ENCODE measurements around the gene ZSWIM5. TPM values are rescaled to one million over a fixed set of nuclear protein-coding genes. Genes with fewer than 3 reads are reported as not detected.
A peak's percentile ranks its signal among the peaks of the same experiment; 100 is the strongest.

ZSWIM5 gene
- polyA plus RNA-seq, 3 donors from 2014 or later = 0.16 to 0.17 TPM; not detected in 1

DNA sequence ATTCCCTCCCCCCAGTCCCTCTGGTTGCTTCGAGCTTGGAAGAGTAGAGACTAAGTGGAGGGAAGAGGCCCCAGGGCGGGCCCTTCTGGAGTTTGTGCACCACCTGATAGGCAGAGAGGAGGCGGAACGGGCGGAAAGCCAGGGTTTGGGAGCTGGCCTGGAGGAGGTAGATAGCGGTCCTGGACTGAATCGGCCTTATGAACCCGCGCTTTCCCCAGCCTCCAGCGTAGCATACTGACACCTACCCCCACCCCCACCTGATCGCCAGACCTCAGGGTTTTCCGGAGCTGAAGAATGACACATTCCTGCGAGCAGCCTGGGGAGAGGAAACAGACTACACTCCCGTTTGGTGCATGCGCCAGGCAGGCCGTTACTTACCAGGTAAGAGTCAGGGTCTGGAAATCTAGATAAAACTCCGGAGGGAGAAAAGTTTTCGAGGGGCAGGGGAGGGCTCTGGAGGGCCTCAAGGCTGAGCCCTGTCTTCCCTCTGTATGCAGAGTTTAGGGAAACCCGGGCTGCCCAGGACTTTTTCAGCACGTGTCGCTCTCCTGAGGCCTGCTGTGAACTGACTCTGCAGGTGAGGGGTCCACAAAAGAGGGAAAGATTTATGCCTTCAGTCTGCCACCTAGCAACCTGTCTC is 193.6 kb downstream of the ZSWIM5 start:
- Mint-ChIP-seq H3K4me1 (peaks cover 47 to 57% of the 10 kb centered on the region in 2 donors), H3K9me3 (no peaks in the 10 kb centered on the region), H3K27me3 (ENCODE audit: low read depth in 3 of 3) (peaks cover 2 to 4% (median 3%) of the 10 kb centered on the region in 3 donors), H3K27ac (peak overlapping the region; percentile 86 to 97 (median 92)), H3K4me3 (peak overlapping the region; percentile 88 to 96 (median 91)), H3K36me3 (peaks cover 7 to 11% (median 7%) of the 10 kb centered on the region in 3 donors)
- no peak for DNase-seq

- peaks cover 47 to 61% of the 10 kb centered on the region in 2 donors for H3K4me1 Mint-ChIP-seq
- DNase-seq = peak; percentile 85 to 88 (median 87)
- peaks cover 11 to 12% (median 11%) of the 10 kb centered on the region in 3 donors for H3K36me3 Mint-ChIP-seq
Observed at GRCh38 chr1:45011837-45012638, 194.4 kb downstream of the ZSWIM5 start, which contains the start of gene UROD. Gene UROD, plus strand, starts transcription at chr1:45012254. Its CDS starts 12 bp downstream, at chr1:45012266.

DNA sequence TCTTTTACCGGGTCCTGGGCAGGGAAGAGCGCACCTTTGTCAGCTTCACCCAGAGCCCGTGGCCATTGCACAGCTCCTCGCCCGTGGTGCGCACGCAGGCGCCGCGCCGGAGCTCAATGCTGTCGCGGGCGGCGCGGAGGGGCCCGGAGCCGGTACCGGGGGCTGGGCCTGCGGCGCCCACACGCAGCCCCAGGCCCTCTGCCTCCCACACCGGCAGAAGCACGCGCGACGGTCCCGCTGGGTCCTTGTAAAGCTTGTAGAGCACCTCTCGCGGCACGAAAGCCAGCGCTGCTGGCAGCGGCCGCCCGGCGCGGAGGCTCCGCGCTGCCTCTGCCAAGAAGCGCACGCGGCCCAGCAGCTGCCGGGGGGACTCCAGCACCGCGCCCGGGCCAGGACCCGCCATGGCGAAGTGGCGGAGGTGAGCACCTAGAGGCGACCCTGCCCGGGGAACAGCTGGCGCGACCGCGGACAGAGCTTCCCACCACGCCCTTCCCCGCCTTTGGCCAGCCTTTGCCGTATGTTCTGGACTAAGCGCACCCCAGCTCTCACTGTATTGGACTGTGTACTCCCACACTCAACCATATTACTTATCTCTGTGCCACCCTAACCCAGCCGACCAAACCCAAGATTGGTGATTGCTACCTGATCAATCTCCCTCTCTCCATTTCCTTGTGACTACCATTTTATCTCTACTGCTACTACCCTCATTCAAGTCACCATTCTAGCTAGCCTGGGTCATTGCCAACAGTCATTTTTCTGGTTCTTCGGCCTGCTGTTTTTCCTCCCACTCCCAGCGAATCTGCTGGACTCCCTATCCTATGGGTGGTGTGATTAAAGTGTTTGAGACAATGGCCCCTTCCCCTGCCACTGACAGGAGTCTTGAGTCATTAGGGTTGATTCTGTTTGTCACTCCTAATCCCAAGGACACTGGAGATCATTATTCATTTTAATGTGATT is 195.3 kb downstream of the ZSWIM5 start, which contains the start of gene HECTD3:
Gene HECTD3, minus strand, starts transcription at position 470 of the 957 bp plus-strand sequence. Its CDS starts 67 bp downstream, at position 403.
- H3K27me3 Mint-ChIP-seq (ENCODE audit: low read depth in 3 of 3) = peaks cover 2 to 4% (median 3%) of the 10 kb centered on the region in 3 donors
- H3K4me1 Mint-ChIP-seq = peaks cover 47 to 61% of the 10 kb centered on the region in 2 donors
- peaks cover 11 to 17% (median 15%) of the 10 kb centered on the region in 3 donors for H3K36me3 Mint-ChIP-seq
- H3K9me3 Mint-ChIP-seq = no peaks in the 10 kb centered on the region
- H3K4me3 Mint-ChIP-seq = peak within 1 kb of the TSS; percentile 88 to 96 (median 91)
- H3K27ac Mint-ChIP-seq = peak within 1 kb of the TSS; percentile 86 to 97 (median 92)
- peak; percentile 70 to 73 (median 71) for DNase-seq

More at GRCh38 chr1:45011837-45012638, 194.4 kb downstream of the ZSWIM5 start, which contains the start of gene UROD:
- Mint-ChIP-seq H3K9me3 (no peaks in the 10 kb centered on the region), H3K27ac (peak within 1 kb of the TSS; percentile 86 to 97 (median 92)), H3K4me3 (peak within 1 kb of the TSS; percentile 88 to 96 (median 91)), H3K27me3 (ENCODE audit: low read depth in 3 of 3) (peaks cover 2 to 4% (median 3%) of the 10 kb centered on the region in 3 donors)

DNA sequence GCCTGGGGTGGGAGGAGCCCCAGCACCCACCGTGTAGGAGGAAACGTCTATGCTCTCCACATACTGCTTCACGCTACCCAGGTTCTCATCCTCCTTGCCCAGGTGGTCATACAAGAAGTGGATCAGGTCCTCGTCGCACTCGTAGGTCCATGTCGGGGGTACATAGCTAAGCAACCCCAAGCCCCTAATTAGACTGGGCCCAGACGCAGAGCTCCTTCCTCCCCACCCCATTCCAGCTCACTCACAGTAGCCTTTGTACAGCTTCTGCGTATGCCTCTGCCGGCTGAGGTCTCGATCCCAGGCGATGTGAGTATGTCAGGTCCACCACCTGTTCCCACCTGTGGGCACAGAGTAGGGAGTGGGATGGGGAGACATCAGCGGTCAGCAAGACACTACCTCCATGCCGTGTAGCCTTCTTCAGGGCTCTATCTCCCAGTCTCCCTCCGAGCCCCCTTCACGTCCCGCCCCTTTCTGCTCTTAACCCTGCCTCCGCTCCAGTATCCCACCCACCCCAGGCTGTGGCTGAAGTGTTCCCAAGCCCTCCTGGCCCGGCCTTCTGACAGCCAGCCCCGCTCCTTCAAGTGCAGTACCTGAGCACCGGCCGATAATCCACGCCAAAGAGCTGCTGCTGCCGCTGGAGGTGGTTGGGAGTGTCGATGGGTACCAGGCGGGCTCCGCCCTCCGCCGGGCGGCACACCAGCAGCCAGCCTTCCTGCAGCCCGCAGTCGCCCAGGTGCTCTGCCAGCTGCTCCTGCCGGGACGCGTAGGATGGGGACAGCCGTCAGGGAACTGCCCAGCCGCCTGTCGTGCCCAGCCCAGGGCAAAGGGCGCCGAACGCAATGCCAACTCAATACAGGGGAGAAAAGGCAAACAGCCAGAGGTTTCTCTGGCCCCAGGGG is 196.2 kb downstream of the ZSWIM5 start:
- peaks cover 16 to 19% (median 18%) of the 10 kb centered on the region in 3 donors for H3K36me3 Mint-ChIP-seq
- peaks cover 2 to 4% (median 3%) of the 10 kb centered on the region in 3 donors for H3K27me3 Mint-ChIP-seq (ENCODE audit: low read depth in 3 of 3)
- H3K4me1 Mint-ChIP-seq = peaks cover 47 to 61% of the 10 kb centered on the region in 2 donors
- H3K9me3 Mint-ChIP-seq = no peaks in the 10 kb centered on the region
- peak in 1 of 3 donors; percentile 7 for DNase-seq
- H3K4me3 Mint-ChIP-seq = peak overlapping the region; percentile 77 to 96 (median 83)
- H3K27ac Mint-ChIP-seq = peak overlapping the region in 3 of 6 donors; percentile 13 to 61 (median 34)

DNA sequence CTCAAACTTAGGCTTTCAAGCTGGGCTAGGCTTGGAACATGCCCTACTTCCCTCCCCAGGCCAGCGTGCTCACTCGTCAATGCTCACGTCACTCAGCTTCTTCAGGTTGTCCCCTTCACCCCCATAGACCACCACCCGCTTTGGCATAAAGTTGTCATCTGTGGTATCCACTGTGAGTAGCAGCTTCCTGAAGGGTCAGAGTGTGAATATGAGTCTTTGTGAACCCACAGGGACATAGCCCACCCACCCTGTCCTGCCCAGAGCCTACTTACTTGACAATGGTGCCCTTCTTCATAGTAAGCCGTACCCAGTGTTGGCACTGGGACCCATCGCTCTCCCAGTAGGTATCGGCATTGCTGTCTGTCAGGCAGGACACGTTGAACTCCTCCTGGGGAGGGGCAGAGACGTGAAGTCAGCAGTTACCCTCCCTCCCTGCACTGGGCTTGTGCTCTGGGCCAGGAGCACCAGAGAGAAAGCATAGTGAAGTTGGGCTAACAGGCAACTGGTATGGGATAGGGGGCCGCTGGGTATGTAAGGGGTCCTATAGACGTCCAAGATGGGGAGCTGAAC is 197.0 kb downstream of the ZSWIM5 start:
- DNase-seq = no peak
- Mint-ChIP-seq H3K27ac (peak overlapping the region in 1 of 6 donors; percentile 58), H3K27me3 (ENCODE audit: low read depth in 3 of 3) (peaks cover 2 to 3% (median 2%) of the 10 kb centered on the region in 3 donors), H3K4me1 (peaks cover 42 to 57% of the 10 kb centered on the region in 2 donors), H3K36me3 (peaks cover 21 to 26% (median 23%) of the 10 kb centered on the region in 3 donors), H3K4me3 (peak overlapping the region; percentile 77 to 96 (median 83)), H3K9me3 (no peaks in the 10 kb centered on the region)

GRCh38 chr1:45008516-45008915 is 197.9 kb downstream of the ZSWIM5 start:
- H3K36me3 Mint-ChIP-seq = peaks cover 21 to 28% (median 24%) of the 10 kb centered on the region in 3 donors
- peak overlapping the region in 1 of 5 donors; percentile 27 for H3K4me3 Mint-ChIP-seq
- H3K27me3 Mint-ChIP-seq (ENCODE audit: low read depth in 3 of 3) = peaks cover 1 to 4% (median 2%) of the 10 kb centered on the region in 3 donors
- no peak for DNase-seq
- H3K9me3 Mint-ChIP-seq = no peaks in the 10 kb centered on the region
- H3K4me1 Mint-ChIP-seq = peaks cover 39 to 50% of the 10 kb centered on the region in 2 donors
- H3K27ac Mint-ChIP-seq = no peak overlapping the region

DNA sequence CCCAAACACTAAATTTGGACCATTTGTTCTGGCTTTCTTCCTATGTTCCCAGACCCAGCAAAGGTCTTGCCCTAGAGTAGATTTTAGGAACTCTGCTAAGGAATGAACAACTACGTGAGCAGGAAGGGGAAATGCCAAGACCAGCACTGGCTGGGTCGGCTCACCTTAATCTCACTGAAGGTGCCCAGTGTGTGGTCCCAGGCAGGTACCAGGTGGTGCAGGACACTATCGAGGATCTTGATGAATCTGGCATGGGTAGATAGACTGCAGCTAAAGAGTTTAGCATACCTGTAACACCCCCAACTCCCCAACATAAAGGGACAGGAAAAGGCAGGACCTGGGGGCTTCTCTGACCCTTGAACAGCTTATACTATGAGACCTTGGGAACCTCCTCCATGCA is 198.3 kb downstream of the ZSWIM5 start:
- Mint-ChIP-seq H3K4me1 (peaks cover 37 to 46% of the 10 kb centered on the region in 2 donors), H3K36me3 (peaks cover 21 to 30% (median 26%) of the 10 kb centered on the region in 3 donors), H3K27ac (peak overlapping the region in 1 of 6 donors; percentile 26), H3K27me3 (ENCODE audit: low read depth in 3 of 3) (peaks cover 1 to 6% (median 2%) of the 10 kb centered on the region in 3 donors), H3K9me3 (no peaks in the 10 kb centered on the region), H3K4me3 (peak overlapping the region in 1 of 5 donors; percentile 27)
- DNase-seq = no peak

- Mint-ChIP-seq H3K4me3 (no peak overlapping the region), H3K27me3 (ENCODE audit: low read depth in 3 of 3) (peaks cover 1 to 6% (median 2%) of the 10 kb centered on the region in 3 donors)
Observed at GRCh38 chr1:45007311-45007710, 199.1 kb downstream of the ZSWIM5 start.

GRCh38 chr1:45005761-45006160 is 200.6 kb downstream of the ZSWIM5 start:
- no peak for DNase-seq
- H3K27me3 Mint-ChIP-seq (ENCODE audit: low read depth in 3 of 3) = peaks cover 0 to 4% (median 1%) of the 10 kb centered on the region in 3 donors
- H3K4me1 Mint-ChIP-seq = peaks cover 21 to 28% of the 10 kb centered on the region in 2 donors
- H3K4me3 Mint-ChIP-seq = no peak overlapping the region
- H3K36me3 Mint-ChIP-seq = peaks cover 27 to 41% (median 35%) of the 10 kb centered on the region in 3 donors
- H3K27ac Mint-ChIP-seq = no peak overlapping the region
- H3K9me3 Mint-ChIP-seq = no peaks in the 10 kb centered on the region

More at GRCh38 chr1:45007311-45007710, 199.1 kb downstream of the ZSWIM5 start:
- peaks cover 24 to 37% (median 32%) of the 10 kb centered on the region in 3 donors for H3K36me3 Mint-ChIP-seq
- no peaks in the 10 kb centered on the region for H3K9me3 Mint-ChIP-seq
- no peak for DNase-seq
- H3K4me1 Mint-ChIP-seq = peaks cover 30 to 39% of the 10 kb centered on the region in 2 donors
- peak overlapping the region in 1 of 6 donors; percentile 26 for H3K27ac Mint-ChIP-seq

DNA sequence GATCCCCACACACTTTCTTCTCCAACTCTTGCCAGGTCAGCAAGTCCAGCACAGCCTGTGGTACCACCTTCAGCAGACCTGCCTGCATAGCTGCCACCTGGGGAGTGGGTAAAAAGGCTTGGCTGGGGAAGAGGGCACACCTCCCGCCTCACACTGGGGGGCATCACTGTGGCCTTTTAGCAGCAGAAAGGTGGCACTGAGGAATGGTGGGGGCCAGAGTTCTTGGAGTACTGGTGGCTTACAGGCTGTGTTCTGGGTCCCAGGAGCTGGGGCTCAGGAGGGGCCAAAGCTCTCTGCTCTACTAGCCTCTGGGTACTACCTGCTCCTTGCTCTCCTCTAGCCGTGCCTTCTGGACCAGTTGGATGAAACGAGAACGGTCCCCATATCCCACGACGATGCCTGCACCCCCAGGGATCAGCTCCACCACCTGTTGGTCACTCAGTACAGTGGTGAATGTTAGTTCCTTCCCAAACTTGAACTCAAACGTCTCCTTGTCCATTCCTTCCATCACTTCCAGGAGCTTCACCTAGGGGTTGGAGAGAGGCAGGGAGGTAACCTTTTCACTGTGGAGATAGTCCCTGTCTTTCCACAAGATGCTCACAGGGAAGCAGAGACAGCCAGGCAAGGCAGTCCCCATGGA is 202.0 kb downstream of the ZSWIM5 start:
- H3K27ac Mint-ChIP-seq = no peak overlapping the region

DNA sequence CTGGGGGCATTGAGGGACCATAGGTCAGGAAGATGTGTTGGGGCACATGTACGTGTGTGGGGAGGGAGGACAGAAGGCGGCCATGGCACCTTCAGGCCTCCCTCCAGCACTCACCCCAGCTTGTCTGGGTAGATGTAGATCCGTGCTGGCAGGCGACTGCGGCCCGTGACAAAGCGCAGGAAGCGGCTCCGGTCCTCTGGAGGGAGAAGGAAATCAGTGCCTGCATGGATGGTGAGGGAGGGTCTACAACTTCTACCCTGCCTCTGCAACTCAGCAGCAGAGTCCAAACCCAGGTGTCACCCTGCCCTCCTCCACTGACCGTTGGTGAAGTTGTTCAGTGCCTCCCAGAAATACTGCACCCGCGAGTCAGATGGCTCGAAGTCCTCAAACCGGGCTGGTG is 202.7 kb downstream of the ZSWIM5 start:
- H3K36me3 Mint-ChIP-seq = peaks cover 26 to 41% (median 30%) of the 10 kb centered on the region in 3 donors
- no peak overlapping the region for H3K4me3 Mint-ChIP-seq
- no peaks in the 10 kb centered on the region for H3K9me3 Mint-ChIP-seq
- no peak for DNase-seq
- peaks cover 6 to 13% of the 10 kb centered on the region in 2 donors for H3K4me1 Mint-ChIP-seq
- peaks cover under 1 to 4% (median 4%) of the 10 kb centered on the region in 3 donors for H3K27me3 Mint-ChIP-seq (ENCODE audit: low read depth in 3 of 3)
- no peak overlapping the region for H3K27ac Mint-ChIP-seq

More for the DNA sequence above, 202.0 kb downstream of the ZSWIM5 start:
- no peaks in the 10 kb centered on the region for H3K9me3 Mint-ChIP-seq
- peaks cover 27 to 41% (median 35%) of the 10 kb centered on the region in 3 donors for H3K36me3 Mint-ChIP-seq
- peaks cover 1 to 4% (median 4%) of the 10 kb centered on the region in 3 donors for H3K27me3 Mint-ChIP-seq (ENCODE audit: low read depth in 3 of 3)
- H3K4me1 Mint-ChIP-seq = peaks cover 12 to 19% of the 10 kb centered on the region in 2 donors
- no peak overlapping the region for H3K4me3 Mint-ChIP-seq
- no peak for DNase-seq
